ENCODE results near the gene GCG.

Gene GCG

GRCh38 chr2:162172802-162173370 is 20.8 kb upstream of the GCG start:
- TF ChIP-seq CTCF (IDR thresholded peaks at IDR 0.05; ENCODE audit: extremely low read depth, missing control alignments) = no peak
- no peak for DNase-seq (ENCODE audit: low spot score)

GRCh38 chr2:162166745-162167144 is 14.7 kb upstream of the GCG start:
- no peak for TF ChIP-seq CTCF (IDR thresholded peaks at IDR 0.05; ENCODE audit: extremely low read depth, missing control alignments)
- DNase-seq (ENCODE audit: low spot score) = no peak

- no peak for TF ChIP-seq CTCF (IDR thresholded peaks at IDR 0.05; ENCODE audit: extremely low read depth, missing control alignments)
- DNase-seq (ENCODE audit: low spot score) = no peak
Observed at GRCh38 chr2:162166174-162166573, 14.1 kb upstream of the GCG start.

GRCh38 chr2:162164802-162165201 is 12.8 kb upstream of the GCG start:
- no peak for DNase-seq (ENCODE audit: low spot score)
- no peak for TF ChIP-seq CTCF (IDR thresholded peaks at IDR 0.05; ENCODE audit: extremely low read depth, missing control alignments)

- no peak for TF ChIP-seq CTCF (IDR thresholded peaks at IDR 0.05; ENCODE audit: extremely low read depth, missing control alignments)
- DNase-seq (ENCODE audit: low spot score) = no peak
Observed at GRCh38 chr2:162159446-162159845, 7.4 kb upstream of the GCG start.

GRCh38 chr2:162156149-162156548 is 4.1 kb upstream of the GCG start:
- no peak for TF ChIP-seq CTCF (IDR thresholded peaks at IDR 0.05; ENCODE audit: extremely low read depth, missing control alignments)
- no peak for DNase-seq (ENCODE audit: low spot score)

- no peak for DNase-seq (ENCODE audit: low spot score)
- no peak for TF ChIP-seq CTCF (IDR thresholded peaks at IDR 0.05; ENCODE audit: extremely low read depth, missing control alignments)
Observed at GRCh38 chr2:162155093-162155492, 3.0 kb upstream of the GCG start.

Data from GM20000 (cell line).